HEK293 (cell line): ENCODE results near the gene ARF5.

Source experiments
- CTCF ChIP-seq: fragments of 450-650 bp; formaldehyde crosslinking; IDR thresholded peaks from 2 replicates; pipeline ENCODE4 v1.5.1; 2016; ENCODE audit warnings: missing biosample characterization, missing genetic modification characterization
- TCF7L2 ChIP-seq: IDR thresholded peaks from 2 replicates; pipeline ENCODE4 v1.6.1; 2011; ENCODE audit warnings: low read depth, mild to moderate bottlenecking, inconsistent platforms, low read length, moderate library complexity, borderline replicate concordance
- ZNF114 ChIP-seq: fragments of 450-650 bp; formaldehyde crosslinking; IDR thresholded peaks from 2 replicates; pipeline ENCODE4 v1.5.0; 2017; ENCODE audit warnings: missing biosample characterization, missing genetic modification characterization
- ZNF513 ChIP-seq: fragments of 450-650 bp; IDR thresholded peaks from 2 replicates; pipeline ENCODE4 v1.5.1; 2018; ENCODE audit warnings: missing biosample characterization, missing genetic modification characterization

- TF ChIP-seq ZNF114 (no peak), ZNF513 (tag by site-specific recombination) (no peak), CTCF (tag by site-specific recombination) (no peak), TCF7L2 (no peak)
These were observed 31.6 kb downstream of the ARF5 start for GRCh38 chr7:127619681-127620405.
